Glutamatergic neuron (in vitro differentiated cells): ENCODE measurements around the gene LELP1. TPM values are rescaled to one million over a fixed set of nuclear protein-coding genes. Genes with fewer than 3 reads are reported as not detected.
"Not testable (repeated sequence)": the region's sequence is repeated elsewhere in the genome, so short reads cannot be mapped to it uniquely, and the experiment has no call there.

Experiments
- DNase-seq: peaks from one replicate; pipeline ENCODE4 v3.0.0; 2022
- H3K27ac Mint-ChIP-seq: one replicate; pipeline ENCODE4 v1.8.0; 2020; ENCODE audit warnings: mild to moderate bottlenecking, mixed read lengths, inconsistent platforms; ENCODE audit not compliant: unreplicated experiment
- H3K27me3 Mint-ChIP-seq: one replicate; pipeline ENCODE4 v1.8.0; 2020; ENCODE audit warnings: mild to moderate bottlenecking, moderate library complexity, mixed read lengths, inconsistent platforms; ENCODE audit not compliant: unreplicated experiment
- H3K36me3 Mint-ChIP-seq: one replicate; pipeline ENCODE4 v1.8.0; 2020; ENCODE audit warnings: mild to moderate bottlenecking, mixed read lengths, inconsistent platforms; ENCODE audit not compliant: unreplicated experiment
- H3K4me1 Mint-ChIP-seq: one replicate; pipeline ENCODE4 v1.8.0; 2020; ENCODE audit warnings: mild to moderate bottlenecking, low read depth, mixed read lengths, inconsistent platforms; ENCODE audit not compliant: unreplicated experiment
- H3K4me3 Mint-ChIP-seq: one replicate; pipeline ENCODE4 v1.8.0; 2020; ENCODE audit warnings: mild to moderate bottlenecking, mixed read lengths, inconsistent platforms; ENCODE audit not compliant: unreplicated experiment
- H3K9me3 Mint-ChIP-seq: one replicate; pipeline ENCODE4 v1.8.0; 2020; ENCODE audit warnings: mild to moderate bottlenecking, moderate library complexity, mixed read lengths, inconsistent platforms; ENCODE audit not compliant: unreplicated experiment
- CTCF ChIP-seq: fragments of 200-600 bp; sonication (generic); IDR thresholded peaks from one replicate; pipeline ENCODE4 v1.5.0; 2021; ENCODE audit not compliant: partially characterized antibody, unreplicated experiment
- total RNA-seq: library from RNA; stranded (reverse); fragmentation: NEBNext Ultra II Directional; extraction: Animal tissue kit (Norgen Biotek cat#: 25700); gene quantifications from one replicate; pipeline ENCODE4 v1.2.1, GENCODE V29; 2021; ENCODE audit not compliant: unreplicated experiment

Gene LELP1
- total RNA-seq, 1 donor from 2014 or later = not detected

- no peak overlapping the region for H3K27ac Mint-ChIP-seq
These were observed 22.7 kb upstream of the LELP1 start for GRCh38 chr1:153180556-153180955.

GRCh38 chr1:153188301-153188700 lies 14.9 kb upstream of the LELP1 start:
- H3K27me3 Mint-ChIP-seq, H3K36me3 Mint-ChIP-seq, DNase-seq, H3K4me3 Mint-ChIP-seq, H3K4me1 Mint-ChIP-seq, H3K9me3 Mint-ChIP-seq, H3K27ac Mint-ChIP-seq: not testable (repeated sequence)

More at GRCh38 chr1:153180556-153180955, 22.7 kb upstream of the LELP1 start:
- no peaks in the 10 kb centered on the region for H3K4me1 Mint-ChIP-seq
- no peaks in the 10 kb centered on the region for H3K36me3 Mint-ChIP-seq
- TF ChIP-seq CTCF = no peak
- H3K4me3 Mint-ChIP-seq = no peak overlapping the region
- no peak for DNase-seq
- H3K27me3 Mint-ChIP-seq = peaks cover 1% of the 10 kb centered on the region
- H3K9me3 Mint-ChIP-seq = peaks cover 1% of the 10 kb centered on the region

- H3K9me3 Mint-ChIP-seq = no peaks in the 10 kb centered on the region
- H3K27ac Mint-ChIP-seq = no peak overlapping the region
- no peak overlapping the region for H3K4me3 Mint-ChIP-seq
- no peaks in the 10 kb centered on the region for H3K36me3 Mint-ChIP-seq
- no peak for DNase-seq
- H3K4me1 Mint-ChIP-seq = no peaks in the 10 kb centered on the region
- TF ChIP-seq CTCF = no peak
- peaks cover 5% of the 10 kb centered on the region for H3K27me3 Mint-ChIP-seq
These were observed 12.9 kb upstream of the LELP1 start for GRCh38 chr1:153190373-153190772.

- Mint-ChIP-seq H3K27ac (no peak overlapping the region), H3K4me3 (no peak overlapping the region), H3K27me3 (peaks cover 3% of the 10 kb centered on the region), H3K4me1 (no peaks in the 10 kb centered on the region), H3K36me3 (no peaks in the 10 kb centered on the region), H3K9me3 (peaks cover 2% of the 10 kb centered on the region)
- DNase-seq = peak; percentile 26
- TF ChIP-seq CTCF = no peak
These were observed 10.5 kb upstream of the LELP1 start for GRCh38 chr1:153192697-153193096.

GRCh38 chr1:153194331-153195050 lies 8.7 kb upstream of the LELP1 start:
- no peak for DNase-seq
- Mint-ChIP-seq H3K36me3 (no peaks in the 10 kb centered on the region), H3K9me3 (peaks cover 2% of the 10 kb centered on the region), H3K4me1 (no peaks in the 10 kb centered on the region), H3K27me3 (peaks cover 5% of the 10 kb centered on the region), H3K4me3 (no peak overlapping the region), H3K27ac (no peak overlapping the region)
- TF ChIP-seq CTCF = no peak
